Neural cell (in vitro differentiated cells): Measurements from ENCODE around the gene ZNF202.

Source experiments
- CTCF ChIP-seq: fragments of 450-650 bp; IDR thresholded peaks from 2 replicates; pipeline ENCODE4 v1.5.1; 2014; ENCODE audit warnings: antibody characterized with exemption, mild to moderate bottlenecking, moderate library complexity; ENCODE audit not compliant: poor library complexity, severe bottlenecking
- EP300 ChIP-seq: fragments of 450-650 bp; conservative IDR thresholded peaks from 2 replicates; pipeline ENCODE4 v1.6.1; 2014; ENCODE audit warnings: antibody characterized with exemption, mild to moderate bottlenecking, moderate library complexity; ENCODE audit not compliant: poor library complexity, severe bottlenecking
- MXI1 ChIP-seq: fragments of 450-650 bp; conservative IDR thresholded peaks from 2 replicates; pipeline ENCODE4 v1.6.1; 2014; ENCODE audit warnings: antibody characterized with exemption, mild to moderate bottlenecking; ENCODE audit not compliant: poor library complexity, severe bottlenecking
- POLR2AphosphoS5 ChIP-seq: IDR thresholded peaks from 2 replicates; pipeline ENCODE4 v1.6.1; 2012
- RAD21 ChIP-seq: fragments of 450-650 bp; conservative IDR thresholded peaks from 2 replicates; pipeline ENCODE4 v1.6.1; 2014; ENCODE audit warnings: antibody characterized with exemption, mild to moderate bottlenecking, moderate library complexity
- TAF1 ChIP-seq: IDR thresholded peaks from 2 replicates; pipeline ENCODE4 v1.6.1; 2012; ENCODE audit warnings: low read depth

GRCh38 chr11:123775715-123776549 is 34.5 kb upstream of the ZNF202 start:
- TF ChIP-seq CTCF: no peak
- TF ChIP-seq POLR2AphosphoS5: no peak
- TF ChIP-seq EP300: no peak
- no peak for TF ChIP-seq RAD21
- no peak for TF ChIP-seq MXI1
- TF ChIP-seq TAF1: no peak
